ENCODE data around the gene EIF3L. TPM values are rescaled to one million over a fixed set of nuclear protein-coding genes. Genes with fewer than 3 reads are reported as not detected.

Gene EIF3L
- total RNA-seq, 1 experiment from 2014 or later, result 252 TPM

GRCh38 chr22:37854946-37855345 is 5.7 kb downstream of the EIF3L start:
- Histone ChIP-seq H3K36me3 (peaks cover 93% of the 10 kb centered on the region), H3K27me3 (replicated peaks) (no peaks in the 10 kb centered on the region), H3K4me3 (no peak overlapping the region), H3K27ac (no peak overlapping the region), H3K9me3 (replicated peaks) (no peaks in the 10 kb centered on the region), H3K4me1 (replicated peaks) (peaks cover 6% of the 10 kb centered on the region)
- no peak for DNase-seq (ENCODE audit: low read depth in 1 of 2, low spot score in 2 of 2)

DNA sequence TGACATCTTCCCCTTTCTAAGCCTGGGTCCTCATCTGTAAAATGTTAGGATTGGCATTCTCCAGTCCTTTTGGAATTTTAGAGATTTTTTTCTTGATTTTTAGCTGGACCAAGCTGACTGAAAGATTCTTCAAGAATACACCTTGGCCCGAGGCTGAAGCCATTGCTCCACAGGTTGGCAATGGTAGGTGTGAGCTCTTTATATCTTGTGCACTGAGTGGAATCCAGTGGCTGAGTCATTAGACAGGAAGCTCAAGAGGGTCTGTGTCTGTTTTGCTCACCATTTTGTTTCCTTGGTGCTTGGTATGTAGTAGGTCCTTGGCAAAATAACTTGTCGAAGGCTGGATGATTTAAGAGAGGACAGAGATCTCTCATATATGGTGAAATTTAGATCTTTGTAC is 6.2 kb downstream of the EIF3L start:
- no peaks in the 10 kb centered on the region for H3K27me3 ChIP-seq (replicated peaks)
- no peaks in the 10 kb centered on the region for H3K9me3 ChIP-seq (replicated peaks)
- H3K27ac ChIP-seq, result no peak overlapping the region
- no peak for DNase-seq (ENCODE audit: low read depth in 1 of 2, low spot score in 2 of 2)
- H3K36me3 ChIP-seq, result peaks cover 93% of the 10 kb centered on the region
- no peak overlapping the region for H3K4me3 ChIP-seq
- peaks cover under 1% of the 10 kb centered on the region; the same call in 1 of the 2 replicates for H3K4me1 ChIP-seq (replicated peaks)

DNA sequence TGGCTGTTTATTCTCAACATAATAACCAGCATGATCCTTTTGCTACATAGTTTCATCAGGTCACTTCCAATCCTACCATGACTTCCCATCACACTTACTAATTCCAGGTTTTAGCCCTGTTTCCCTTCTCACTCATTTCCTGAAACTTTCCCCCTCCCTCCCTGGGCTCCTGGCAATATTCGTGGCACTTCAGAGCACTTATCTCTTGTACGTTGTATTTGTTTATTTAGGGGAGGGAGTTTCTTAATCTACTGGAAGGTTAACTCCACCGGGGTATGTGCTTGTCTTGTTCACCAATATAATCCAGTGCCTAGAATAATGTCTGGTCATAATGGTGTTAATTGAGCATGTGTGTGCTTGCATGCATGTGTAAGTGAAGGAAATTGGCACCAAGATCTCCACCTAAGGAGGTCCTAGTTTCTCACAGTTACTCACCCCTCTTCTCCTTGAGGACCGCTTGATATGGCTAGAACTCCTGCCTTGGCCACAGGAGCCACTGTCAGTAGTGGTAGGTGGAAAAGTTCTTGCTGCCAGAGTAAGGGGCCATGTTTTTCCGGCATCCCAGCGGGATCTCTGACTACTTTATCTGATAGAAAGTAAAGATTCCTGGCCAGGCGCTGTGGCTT is 11.7 kb downstream of the EIF3L start:
- peaks cover 9% of the 10 kb centered on the region for H3K4me1 ChIP-seq (replicated peaks)
- H3K4me3 ChIP-seq, result no peak overlapping the region
- no peaks in the 10 kb centered on the region for H3K27me3 ChIP-seq (replicated peaks)
- H3K27ac ChIP-seq, result no peak overlapping the region
- H3K36me3 ChIP-seq, result peaks cover 91% of the 10 kb centered on the region
- H3K9me3 ChIP-seq (replicated peaks), result no peaks in the 10 kb centered on the region
- DNase-seq (ENCODE audit: low read depth in 1 of 2, low spot score in 2 of 2), result no peak

DNA sequence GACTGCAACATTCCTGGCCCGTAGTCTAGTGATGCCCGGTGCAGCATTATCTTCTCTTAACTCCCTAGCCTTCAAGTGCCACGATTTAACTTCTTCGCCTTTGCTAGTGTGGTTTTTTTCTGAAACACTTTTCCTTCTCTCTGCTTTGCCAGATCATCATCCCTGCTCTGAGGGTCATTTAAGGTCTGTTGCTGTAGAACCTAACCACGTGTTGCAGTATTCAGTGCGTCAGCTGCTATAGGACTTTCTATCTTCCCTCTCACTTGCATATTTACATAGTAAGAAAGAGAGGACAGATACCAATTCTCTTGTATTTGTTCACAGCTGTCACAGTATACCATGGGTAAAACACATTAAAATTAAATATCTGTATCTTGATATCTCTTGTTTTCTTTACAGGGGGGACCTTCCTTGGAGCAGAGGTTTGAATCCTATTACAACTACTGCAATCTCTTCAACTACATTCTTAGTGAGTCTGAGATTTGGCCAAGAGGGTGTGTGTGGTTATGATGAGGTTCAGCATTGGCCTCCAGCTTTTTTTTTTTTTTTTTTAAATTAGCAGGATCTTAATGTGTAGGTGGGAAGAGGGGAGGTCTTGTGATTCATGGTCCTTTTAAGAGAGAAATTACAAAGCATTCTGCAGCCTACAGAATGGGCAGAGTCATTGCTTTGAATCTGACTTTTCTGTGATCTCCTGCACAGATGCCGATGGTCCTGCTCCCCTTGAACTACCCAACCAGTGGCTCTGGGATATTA is 13.5 kb downstream of the EIF3L start:
- Histone ChIP-seq H3K4me1 (replicated peaks) (peaks cover 9% of the 10 kb centered on the region), H3K27me3 (replicated peaks) (no peaks in the 10 kb centered on the region), H3K9me3 (replicated peaks) (no peaks in the 10 kb centered on the region), H3K36me3 (peaks cover 90% of the 10 kb centered on the region), H3K27ac (no peak overlapping the region), H3K4me3 (no peak overlapping the region)
- no peak for DNase-seq (ENCODE audit: low read depth in 1 of 2, low spot score in 2 of 2)

- H3K4me1 ChIP-seq (replicated peaks), result peaks cover 26% of the 10 kb centered on the region
- no peak overlapping the region for H3K4me3 ChIP-seq
- H3K36me3 ChIP-seq, result peaks cover 86% of the 10 kb centered on the region
- no peak for DNase-seq (ENCODE audit: low read depth in 1 of 2, low spot score in 2 of 2)
- no peak overlapping the region for H3K27ac ChIP-seq
- H3K9me3 ChIP-seq (replicated peaks), result no peaks in the 10 kb centered on the region
- no peaks in the 10 kb centered on the region for H3K27me3 ChIP-seq (replicated peaks)
These were observed 16.3 kb downstream of the EIF3L start for GRCh38 chr22:37865510-37865909.

- H3K36me3 ChIP-seq, result peaks cover 88% of the 10 kb centered on the region
- DNase-seq (ENCODE audit: low read depth in 1 of 2, low spot score in 2 of 2), result peak; percentile 60 to 72
- no peak overlapping the region; the same call in 1 of the 2 replicates for H3K27ac ChIP-seq
- H3K27me3 ChIP-seq (replicated peaks), result no peaks in the 10 kb centered on the region
- no peaks in the 10 kb centered on the region for H3K9me3 ChIP-seq (replicated peaks)
- H3K4me3 ChIP-seq, result no peak overlapping the region
- H3K4me1 ChIP-seq (replicated peaks), result peaks cover 20% of the 10 kb centered on the region
These were observed 21.1 kb downstream of the EIF3L start for GRCh38 chr22:37870273-37870672.

DNA sequence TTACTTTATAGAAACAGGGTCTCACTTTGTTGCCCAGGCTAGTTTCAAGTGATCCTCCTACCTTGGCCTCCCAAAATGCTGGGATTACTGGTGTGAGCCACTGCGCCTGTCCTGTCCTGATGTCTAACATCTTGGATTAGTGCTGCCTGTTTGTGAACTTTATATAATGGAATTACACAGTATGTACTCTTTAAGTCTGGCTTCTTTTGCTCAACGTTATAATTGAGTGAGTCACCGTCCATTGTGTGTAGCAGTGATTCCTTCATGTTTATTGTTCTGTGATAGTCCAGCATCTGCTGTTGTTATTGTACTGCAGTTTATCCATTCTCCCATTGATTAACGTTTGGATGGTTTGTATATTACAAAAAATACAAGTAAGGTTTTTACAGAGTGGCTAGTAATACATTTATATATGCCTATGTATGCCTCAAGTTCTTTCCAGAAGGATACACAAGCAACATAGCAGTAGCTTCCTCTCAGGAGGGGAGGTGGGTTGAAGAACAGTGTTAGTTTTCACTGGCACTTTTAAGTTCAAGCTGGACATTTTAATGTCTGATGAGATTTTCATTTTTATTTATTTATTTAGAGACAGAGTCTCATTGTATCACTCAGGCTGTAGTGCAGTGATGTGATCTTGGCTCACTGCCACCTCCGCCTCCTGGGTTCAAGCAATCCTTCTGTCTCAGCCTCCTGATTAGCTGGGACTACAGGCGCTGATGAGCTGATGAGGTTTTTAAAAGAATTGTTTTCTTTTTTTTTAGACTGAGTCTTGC is 31.6 kb downstream of the EIF3L start:
- Histone ChIP-seq H3K9me3 (replicated peaks) (no peaks in the 10 kb centered on the region), H3K27me3 (replicated peaks) (no peaks in the 10 kb centered on the region), H3K4me3 (no peak overlapping the region), H3K4me1 (replicated peaks) (peaks cover 16% of the 10 kb centered on the region), H3K27ac (no peak overlapping the region), H3K36me3 (peaks cover 82% of the 10 kb centered on the region)
- peak in 1 of 2 experiments; percentile 62 for DNase-seq (ENCODE audit: low read depth in 1 of 2, low spot score in 2 of 2)

GRCh38 chr22:37884420-37884819 is 35.2 kb downstream of the EIF3L start:
- Histone ChIP-seq H3K36me3 (peaks cover 73% of the 10 kb centered on the region), H3K9me3 (replicated peaks) (no peaks in the 10 kb centered on the region), H3K27me3 (replicated peaks) (no peaks in the 10 kb centered on the region), H3K4me3 (no peak overlapping the region), H3K27ac (no peak overlapping the region), H3K4me1 (replicated peaks) (peaks cover 35% of the 10 kb centered on the region)
- no peak for DNase-seq (ENCODE audit: low read depth in 1 of 2, low spot score in 2 of 2)

DNA sequence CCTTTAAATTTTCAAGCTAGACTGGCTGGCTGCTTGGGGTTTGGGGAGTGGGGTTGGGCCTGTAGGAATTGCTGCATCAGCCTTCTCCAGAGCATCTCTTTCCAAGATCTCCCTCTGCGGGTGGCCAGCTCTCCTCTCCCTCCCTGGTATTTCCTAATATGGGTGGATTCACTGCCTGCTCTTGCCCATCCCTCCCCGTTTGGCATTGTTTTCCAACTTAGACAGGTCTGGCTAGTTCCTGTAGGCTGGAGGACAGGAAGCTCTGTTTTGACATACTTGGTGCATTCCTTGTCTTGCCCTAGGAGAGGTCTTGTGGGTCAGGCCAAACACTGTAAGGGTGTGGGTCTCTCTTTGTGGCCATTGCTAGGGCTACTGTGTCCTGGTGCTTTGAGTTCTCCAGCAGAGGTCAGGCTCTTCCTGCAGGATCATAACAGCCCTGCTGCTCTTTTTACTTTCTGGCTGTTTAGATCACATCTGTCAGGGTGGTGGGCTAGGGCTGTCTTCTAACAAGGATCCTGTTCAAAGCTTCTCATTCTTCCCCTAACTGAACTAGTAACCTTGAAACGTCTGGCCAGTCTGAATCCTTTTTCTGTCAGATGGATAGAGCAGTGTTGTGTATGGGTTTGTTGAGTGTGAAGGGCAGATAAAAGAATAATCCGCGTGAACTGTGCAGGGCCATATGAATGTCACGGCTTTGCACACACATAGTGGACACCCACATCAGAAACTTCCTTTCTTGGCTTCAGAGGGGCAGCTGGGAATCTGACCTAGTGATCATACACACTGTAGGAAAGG is 38.6 kb downstream of the EIF3L start:
- Histone ChIP-seq H3K27ac (peak overlapping the region; percentile 57), H3K4me3 (no peak overlapping the region), H3K9me3 (replicated peaks) (no peaks in the 10 kb centered on the region), H3K36me3 (peaks cover 70% of the 10 kb centered on the region), H3K4me1 (replicated peaks) (peaks cover 19% of the 10 kb centered on the region), H3K27me3 (replicated peaks) (no peaks in the 10 kb centered on the region)
- DNase-seq (ENCODE audit: low read depth in 1 of 2, low spot score in 2 of 2), result peak; percentile 95

GRCh38 chr22:37891926-37892325 is 42.7 kb downstream of the EIF3L start:
- Histone ChIP-seq H3K4me1 (replicated peaks) (peaks cover 17% of the 10 kb centered on the region), H3K36me3 (peaks cover 51% of the 10 kb centered on the region), H3K9me3 (replicated peaks) (no peaks in the 10 kb centered on the region), H3K4me3 (no peak overlapping the region), H3K27ac (no peak overlapping the region), H3K27me3 (replicated peaks) (no peaks in the 10 kb centered on the region)
- no peak for DNase-seq (ENCODE audit: low read depth in 1 of 2, low spot score in 2 of 2)

- no peak for DNase-seq (ENCODE audit: low read depth in 1 of 2, low spot score in 2 of 2)
- Histone ChIP-seq H3K36me3 (peaks cover 50% of the 10 kb centered on the region), H3K27me3 (replicated peaks) (no peaks in the 10 kb centered on the region), H3K9me3 (replicated peaks) (no peaks in the 10 kb centered on the region), H3K4me3 (no peak overlapping the region), H3K27ac (no peak overlapping the region), H3K4me1 (replicated peaks) (peaks cover 13% of the 10 kb centered on the region)
These were observed 43.5 kb downstream of the EIF3L start for GRCh38 chr22:37892566-37893335.

DNA sequence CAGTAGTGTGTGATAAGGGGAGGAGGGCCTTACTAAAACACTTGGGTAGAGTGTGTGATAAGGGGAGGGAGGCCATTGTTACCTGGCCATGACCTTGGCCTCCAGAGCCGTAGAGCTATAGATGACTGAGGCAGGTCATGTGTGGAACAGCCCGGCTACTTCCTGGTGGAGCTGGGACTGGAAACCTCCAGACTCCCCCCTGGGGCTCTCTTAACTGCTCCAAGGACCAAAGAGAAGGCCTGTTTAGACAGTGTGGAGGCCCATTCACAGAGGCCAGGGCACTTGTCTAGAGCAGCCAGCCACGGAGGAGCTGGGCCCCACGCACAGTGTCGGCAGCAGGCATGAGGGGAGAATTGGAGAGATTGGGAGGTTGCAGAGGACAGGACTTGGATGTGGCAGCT is 44.4 kb downstream of the EIF3L start:
- H3K27me3 ChIP-seq (replicated peaks), result no peaks in the 10 kb centered on the region
- no peaks in the 10 kb centered on the region for H3K9me3 ChIP-seq (replicated peaks)
- H3K4me3 ChIP-seq, result no peak overlapping the region
- DNase-seq (ENCODE audit: low read depth in 1 of 2, low spot score in 2 of 2), result no peak
- peaks cover 43% of the 10 kb centered on the region for H3K36me3 ChIP-seq
- H3K27ac ChIP-seq, result no peak overlapping the region
- peaks cover 13% of the 10 kb centered on the region for H3K4me1 ChIP-seq (replicated peaks)
